Caki2 (cell line): ENCODE results near the gene DGKH. TPM values are rescaled to one million over a fixed set of nuclear protein-coding genes. Genes with fewer than 3 reads are reported as not detected.
"Not testable (repeated sequence)": the region's sequence is repeated elsewhere in the genome, so short reads cannot be mapped to it uniquely, and the experiment has no call there.

ENCODE experiments used
- DNase-seq: peaks from one replicate; pipeline ENCODE4 v3.0.0-alpha.2; 2015; ENCODE audit warnings: low read depth
- in situ Hi-C: cut with HindIII; loops from 2 replicates; pipeline ENCODE4 v1.10.0; 2016; ENCODE audit warnings: low sequenced_read_pairs, low pct_unique_long_range_greater_than_20kb, mixed read lengths
- total RNA-seq: library from RNA; depleted of rRNA; stranded (reverse); fragments of >200 nt; shearing (Covaris generic); gene quantifications from 2 replicates; pipeline ENCODE4 v1.2.3, GENCODE V29; 2014; ENCODE audit warnings: low replicate concordance

Gene DGKH
- total RNA-seq, 1 experiment from 2014 or later = 1.9 TPM

GRCh38 chr13:42174344-42175162, 126.1 kb downstream of the DGKH start:
- in situ Hi-C loops = no loop called here
- DNase-seq = no peak

- no peak for DNase-seq
- in situ Hi-C loops = no loop called here
Observed at GRCh38 chr13:42176294-42176693, 127.8 kb downstream of the DGKH start.

GRCh38 chr13:42177189-42177588, 128.7 kb downstream of the DGKH start:
- no peak for DNase-seq
- in situ Hi-C loops = no loop called here

- in situ Hi-C loops = no loop called here
Observed at GRCh38 chr13:42181381-42181953, 133.0 kb downstream of the DGKH start.

GRCh38 chr13:42189061-42189460, 140.6 kb downstream of the DGKH start:
- DNase-seq = no peak
- in situ Hi-C loops = no loop called here

More at GRCh38 chr13:42181381-42181953, 133.0 kb downstream of the DGKH start:
- no peak for DNase-seq

GRCh38 chr13:42190529-42190928, 142.1 kb downstream of the DGKH start:
- no peak for DNase-seq
- in situ Hi-C loops = no loop called here

GRCh38 chr13:42211704-42212464, 163.4 kb downstream of the DGKH start:
- in situ Hi-C loops = no loop called here
- DNase-seq = peak; percentile 9

GRCh38 chr13:42214446-42214845, 166.0 kb downstream of the DGKH start:
- in situ Hi-C loops = no loop called here
- no peak for DNase-seq

GRCh38 chr13:42215578-42216421, 167.4 kb downstream of the DGKH start:
- DNase-seq = peak; percentile 35
- in situ Hi-C loops = no loop called here

GRCh38 chr13:42216422-42216735, 167.9 kb downstream of the DGKH start:
- in situ Hi-C loops = no loop called here
- DNase-seq = no peak

- DNase-seq = no peak
- in situ Hi-C loops = no loop called here
Observed at GRCh38 chr13:42218576-42218975, 170.1 kb downstream of the DGKH start.

GRCh38 chr13:42219051-42219450, 170.6 kb downstream of the DGKH start:
- no peak for DNase-seq
- in situ Hi-C loops = no loop called here

- in situ Hi-C loops = no loop called here
- no peak for DNase-seq
Observed at GRCh38 chr13:42219876-42220275, 171.4 kb downstream of the DGKH start.

- no peak for DNase-seq
Observed at GRCh38 chr13:42221121-42221765, 172.8 kb downstream of the DGKH start.

GRCh38 chr13:42223681-42224080, 175.2 kb downstream of the DGKH start:
- no peak for DNase-seq
- in situ Hi-C loops = no loop called here

More at GRCh38 chr13:42221121-42221765, 172.8 kb downstream of the DGKH start:
- in situ Hi-C loops = no loop called here

- in situ Hi-C loops = no loop called here
Observed at GRCh38 chr13:42225051-42225450, 176.6 kb downstream of the DGKH start.

GRCh38 chr13:42226759-42227158, 178.3 kb downstream of the DGKH start:
- DNase-seq, in situ Hi-C loops: not testable (repeated sequence)

More at GRCh38 chr13:42225051-42225450, 176.6 kb downstream of the DGKH start:
- no peak for DNase-seq

- DNase-seq = no peak
- in situ Hi-C loops = no loop called here
Observed at GRCh38 chr13:42228527-42228926, 180.1 kb downstream of the DGKH start.
